ENCODE measurements around the gene ANO4. TPM values are rescaled to one million over a fixed set of nuclear protein-coding genes. Genes with fewer than 3 reads are reported as not detected.
"Not testable (repeated sequence)": the region's sequence is repeated elsewhere in the genome, so short reads cannot be mapped to it uniquely, and the experiment has no call there.

ANO4 gene
- total and polyA plus RNA-seq, 8 donors: 0.37 TPM; not detected in 7

DNA sequence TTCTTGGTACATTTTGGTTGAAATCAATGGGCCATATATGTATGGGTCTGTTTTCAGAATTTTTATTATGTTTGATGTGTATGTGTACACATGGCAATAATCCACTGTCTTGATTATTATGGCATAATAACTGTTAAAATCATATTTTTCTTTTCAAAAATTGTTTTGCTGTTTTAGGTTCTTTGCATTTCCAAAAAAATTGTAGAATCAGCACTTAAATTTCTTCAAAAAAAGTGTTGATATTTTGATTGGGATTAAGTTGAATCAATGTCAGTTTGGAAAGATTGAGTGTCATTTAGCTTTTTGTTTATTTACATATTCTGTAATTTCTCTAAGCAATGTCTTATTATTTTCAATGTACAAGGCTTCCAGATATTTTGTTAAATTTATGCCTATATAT is 261.4 kb downstream of the ANO4 start:
- DNase-seq: no peak
- Histone ChIP-seq H3K36me3 (no peaks in the 10 kb centered on the region), H3K27ac (no peak overlapping the region), H3K27me3 (no peaks in the 10 kb centered on the region), H3K4me3 (no peak overlapping the region), H3K4me1 (no peaks in the 10 kb centered on the region), H3K9me3 (peaks cover 0 to 5% (median 2%) of the 10 kb centered on the region in 4 donors)
- TF ChIP-seq POLR2A (IDR thresholded peaks at IDR 0.05): no peak
- no peak for TF ChIP-seq EP300 (IDR thresholded peaks at IDR 0.05)
- no peak for TF ChIP-seq CTCF (IDR thresholded peaks at IDR 0.05)
- TF ChIP-seq POLR2AphosphoS5 (IDR thresholded peaks at IDR 0.05): no peak
- intact Hi-C loops (cut with DNase I; ENCODE audit: low total_unique reads): no loop called here

DNA sequence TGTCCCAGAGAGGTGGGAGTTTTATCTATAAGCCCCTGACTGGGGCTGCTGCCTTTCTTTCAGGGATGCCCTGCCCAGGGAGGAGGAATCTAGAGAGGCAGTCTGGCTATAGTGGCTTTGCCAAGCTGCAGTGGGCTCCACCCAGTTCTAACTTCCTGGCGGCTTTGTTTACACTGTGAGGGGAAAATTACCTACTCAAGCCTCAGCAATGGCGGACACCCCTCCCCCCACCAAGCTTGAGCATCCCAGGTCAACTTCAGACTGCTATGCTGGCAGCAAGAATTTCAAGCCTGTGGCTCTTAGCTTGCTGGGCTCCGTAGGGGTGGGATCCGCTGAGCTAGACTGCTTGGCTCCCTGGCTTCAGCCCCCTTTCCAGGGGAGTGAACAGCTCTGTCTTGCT is 267.9 kb downstream of the ANO4 start:
- 66 to 95% (median 75%) methylated on average over 3 to 4 of the region's 4 CpGs for WGBS, 5 donors
- H3K27ac ChIP-seq; H3K36me3 ChIP-seq; intact Hi-C loops (cut with DNase I; ENCODE audit: low total_unique reads); H3K4me1 ChIP-seq; DNase-seq; H3K4me3 ChIP-seq; H3K27me3 ChIP-seq: not testable (repeated sequence)
- H3K9me3 ChIP-seq: peaks cover 4 to 18% (median 14%) of the 10 kb centered on the region in 4 donors

DNA sequence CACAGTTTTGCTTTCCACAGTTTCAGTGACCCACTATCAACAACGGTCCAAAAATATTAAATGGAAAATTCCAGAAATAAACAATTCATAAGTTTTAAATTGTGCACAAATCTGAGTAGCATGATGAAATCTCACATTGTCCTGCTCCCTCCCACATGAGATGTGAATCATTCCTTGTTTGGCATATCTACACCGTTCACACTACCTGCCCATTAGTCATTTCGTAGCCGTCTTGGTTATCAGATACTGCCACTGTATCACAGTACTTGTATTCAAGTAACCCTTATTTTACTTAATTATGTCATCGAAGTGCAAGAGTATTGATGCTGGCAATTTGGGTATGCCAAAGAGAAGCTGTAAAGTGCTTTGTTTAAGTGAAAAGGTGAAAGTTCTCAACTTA is 270.1 kb downstream of the ANO4 start:
- Histone ChIP-seq H3K27ac (no peak overlapping the region), H3K4me1 (no peaks in the 10 kb centered on the region), H3K27me3 (peaks cover 0 to 4% (median 0%) of the 10 kb centered on the region in 3 donors), H3K36me3 (no peaks in the 10 kb centered on the region), H3K4me3 (no peak overlapping the region), H3K9me3 (peaks cover 4 to 14% (median 11%) of the 10 kb centered on the region in 4 donors)
- WGBS, 5 donors: 65 to 79% (median 69%) methylated on average over 5 of the region's 5 CpGs
- DNase-seq: no peak
- intact Hi-C loops (cut with DNase I; ENCODE audit: low total_unique reads): no loop called here
- no peak for TF ChIP-seq EP300 (IDR thresholded peaks at IDR 0.05)
- no peak for TF ChIP-seq POLR2AphosphoS5 (IDR thresholded peaks at IDR 0.05)
- no peak for TF ChIP-seq CTCF (IDR thresholded peaks at IDR 0.05)
- TF ChIP-seq POLR2A (IDR thresholded peaks at IDR 0.05): no peak

GRCh38 chr12:101066489-101066888 is 271.9 kb downstream of the ANO4 start:
- intact Hi-C loops (cut with DNase I; ENCODE audit: low total_unique reads): no loop called here
- DNase-seq: no peak
- no peak overlapping the region for H3K4me3 ChIP-seq
- peaks cover 4 to 14% (median 12%) of the 10 kb centered on the region in 4 donors for H3K9me3 ChIP-seq
- no peaks in the 10 kb centered on the region for H3K4me1 ChIP-seq
- 76 to 90% (median 85%) methylated on average over 7 of the region's 7 CpGs for WGBS, 5 donors
- TF ChIP-seq CTCF (IDR thresholded peaks at IDR 0.05): no peak
- no peak for TF ChIP-seq POLR2A (IDR thresholded peaks at IDR 0.05)
- no peak for TF ChIP-seq EP300 (IDR thresholded peaks at IDR 0.05)
- no peak for TF ChIP-seq POLR2AphosphoS5 (IDR thresholded peaks at IDR 0.05)
- H3K27ac ChIP-seq: no peak overlapping the region
- no peaks in the 10 kb centered on the region for H3K36me3 ChIP-seq
- H3K27me3 ChIP-seq: peaks cover 0 to 4% (median 0%) of the 10 kb centered on the region in 3 donors

- H3K9me3 ChIP-seq: peaks cover 0 to 8% (median 3%) of the 10 kb centered on the region in 4 donors
- no peaks in the 10 kb centered on the region for H3K36me3 ChIP-seq
- H3K4me1 ChIP-seq: no peaks in the 10 kb centered on the region
- no peak for TF ChIP-seq EP300 (IDR thresholded peaks at IDR 0.05)
- no peak for TF ChIP-seq CTCF (IDR thresholded peaks at IDR 0.05)
- TF ChIP-seq POLR2AphosphoS5 (IDR thresholded peaks at IDR 0.05): no peak
- TF ChIP-seq POLR2A (IDR thresholded peaks at IDR 0.05): no peak
- WGBS, 5 donors: 85 to 95% (median 91%) methylated on average over 3 of the region's 3 CpGs
- no peak overlapping the region for H3K4me3 ChIP-seq
- no peak for DNase-seq
- H3K27me3 ChIP-seq: no peaks in the 10 kb centered on the region
- no peak overlapping the region for H3K27ac ChIP-seq
- intact Hi-C loops (cut with DNase I; ENCODE audit: low total_unique reads): no loop called here
Measured at GRCh38 chr12:101068402-101068801, 273.8 kb downstream of the ANO4 start.

Data from stomach (tissue), 9 donors.